ENCODE data around the gene TACR1.
"Not testable (repeated sequence)": the region's sequence is repeated elsewhere in the genome, so short reads cannot be mapped to it uniquely, and the experiment has no call there.

Gene TACR1

GRCh38 chr2:75088791-75089190 is 110.5 kb downstream of the TACR1 start:
- DNase-seq: no peak

GRCh38 chr2:75087736-75088135 is 111.6 kb downstream of the TACR1 start:
- DNase-seq: no peak

- DNase-seq: no peak
Observed at GRCh38 chr2:75079575-75079974, 119.7 kb downstream of the TACR1 start.

GRCh38 chr2:75077909-75078308 is 121.4 kb downstream of the TACR1 start:
- DNase-seq: no peak

- no peak for DNase-seq
Observed at GRCh38 chr2:75076088-75076487, 123.2 kb downstream of the TACR1 start.

- no peak for DNase-seq
Observed at GRCh38 chr2:75074708-75075107, 124.6 kb downstream of the TACR1 start.

GRCh38 chr2:75074228-75074627 is 125.1 kb downstream of the TACR1 start:
- DNase-seq: no peak

GRCh38 chr2:75071766-75072165 is 127.6 kb downstream of the TACR1 start:
- DNase-seq: no peak

- no peak for DNase-seq
Observed at GRCh38 chr2:75068546-75068945, 130.8 kb downstream of the TACR1 start.

GRCh38 chr2:75067506-75067905 is 131.8 kb downstream of the TACR1 start:
- no peak for DNase-seq

- no peak for DNase-seq
Observed at GRCh38 chr2:75066121-75066902, 133.0 kb downstream of the TACR1 start.

GRCh38 chr2:75065402-75066008 is 133.8 kb downstream of the TACR1 start:
- DNase-seq: peak in 1 of 51 donors; percentile 4

- peak in 28 of 51 donors; percentile 1 to 61 (median 12) for DNase-seq
Observed at GRCh38 chr2:75064691-75065396, 134.5 kb downstream of the TACR1 start.

GRCh38 chr2:75063906-75064305 is 135.4 kb downstream of the TACR1 start:
- DNase-seq: no peak

GRCh38 chr2:75058427-75058826 is 140.9 kb downstream of the TACR1 start:
- no peak for DNase-seq

GRCh38 chr2:75057150-75057549 is 142.2 kb downstream of the TACR1 start:
- DNase-seq: not testable (repeated sequence)

GRCh38 chr2:75055820-75056675 is 143.3 kb downstream of the TACR1 start:
- DNase-seq: no peak

GRCh38 chr2:75055142-75055819 is 144.0 kb downstream of the TACR1 start:
- no peak for DNase-seq

GRCh38 chr2:75054296-75054695 is 145.0 kb downstream of the TACR1 start:
- no peak for DNase-seq

- peak in 1 of 51 donors; percentile 2 for DNase-seq
Observed at GRCh38 chr2:75053484-75054112, 145.7 kb downstream of the TACR1 start.

Data from hypothalamus (tissue), 51 donors.